ENCODE data around the gene LHX6.

Gene LHX6

DNA sequence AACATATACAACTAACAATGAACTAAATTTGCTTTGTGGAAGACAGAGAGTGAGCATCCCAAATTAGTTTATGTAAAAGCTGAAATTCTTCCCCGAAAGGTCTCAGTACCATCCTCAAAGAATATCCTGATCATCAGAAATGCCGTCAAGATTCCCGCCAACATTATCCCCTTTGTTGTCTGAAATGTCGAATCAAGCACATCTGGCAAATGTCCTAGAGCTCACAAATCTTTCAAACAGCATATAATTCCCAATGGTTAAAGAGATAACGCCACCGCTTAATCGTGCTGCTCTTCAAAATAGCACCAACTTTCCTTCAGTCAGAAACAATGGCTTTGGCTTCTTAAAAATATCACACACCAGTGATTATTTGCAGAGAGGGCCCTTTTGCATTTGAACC lies 45.3 kb downstream of the LHX6 start:
- Mint-ChIP-seq H3K27me3 (ENCODE audit: low read depth) (peaks cover 13% of the 10 kb centered on the region), H3K4me3 (no peak overlapping the region), H3K9me3 (no peaks in the 10 kb centered on the region), H3K4me1 (no peaks in the 10 kb centered on the region), H3K36me3 (ENCODE audit: low read depth) (no peaks in the 10 kb centered on the region), H3K27ac (no peak overlapping the region)
- TF ChIP-seq, protein P1, sequence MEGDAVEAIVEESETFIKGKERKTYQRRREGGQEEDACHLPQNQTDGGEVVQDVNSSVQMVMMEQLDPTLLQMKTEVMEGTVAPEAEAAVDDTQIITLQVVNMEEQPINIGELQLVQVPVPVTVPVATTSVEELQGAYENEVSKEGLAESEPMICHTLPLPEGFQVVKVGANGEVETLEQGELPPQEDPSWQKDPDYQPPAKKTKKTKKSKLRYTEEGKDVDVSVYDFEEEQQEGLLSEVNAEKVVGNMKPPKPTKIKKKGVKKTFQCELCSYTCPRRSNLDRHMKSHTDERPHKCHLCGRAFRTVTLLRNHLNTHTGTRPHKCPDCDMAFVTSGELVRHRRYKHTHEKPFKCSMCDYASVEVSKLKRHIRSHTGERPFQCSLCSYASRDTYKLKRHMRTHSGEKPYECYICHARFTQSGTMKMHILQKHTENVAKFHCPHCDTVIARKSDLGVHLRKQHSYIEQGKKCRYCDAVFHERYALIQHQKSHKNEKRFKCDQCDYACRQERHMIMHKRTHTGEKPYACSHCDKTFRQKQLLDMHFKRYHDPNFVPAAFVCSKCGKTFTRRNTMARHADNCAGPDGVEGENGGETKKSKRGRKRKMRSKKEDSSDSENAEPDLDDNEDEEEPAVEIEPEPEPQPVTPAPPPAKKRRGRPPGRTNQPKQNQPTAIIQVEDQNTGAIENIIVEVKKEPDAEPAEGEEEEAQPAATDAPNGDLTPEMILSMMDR (IDR thresholded peaks at IDR 0.05; ENCODE audit: unreplicated experiment in 3 of 3): no peak

DNA sequence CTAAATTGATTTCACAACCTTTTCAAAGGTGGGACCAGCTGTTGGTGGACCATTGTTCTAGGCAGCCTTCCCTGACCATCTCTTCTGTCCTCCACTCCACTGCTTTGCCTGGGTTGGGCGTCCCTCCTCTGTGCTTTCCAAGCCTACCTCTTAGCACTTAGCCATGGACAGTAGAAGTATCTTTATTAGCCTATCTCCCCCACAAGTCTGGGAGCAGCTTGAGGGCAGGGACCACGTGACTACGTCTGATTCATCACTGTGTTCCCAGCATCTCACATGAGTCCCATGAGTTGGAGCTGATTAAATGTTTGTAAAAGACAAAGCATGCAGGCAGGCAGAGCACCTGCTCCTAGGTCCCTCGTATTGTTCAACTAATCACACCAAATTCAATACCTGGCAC lies 48.1 kb downstream of the LHX6 start:
- no peak overlapping the region for H3K4me3 Mint-ChIP-seq
- H3K36me3 Mint-ChIP-seq (ENCODE audit: low read depth): no peaks in the 10 kb centered on the region
- peaks cover 18% of the 10 kb centered on the region for H3K27me3 Mint-ChIP-seq (ENCODE audit: low read depth)
- TF ChIP-seq, protein P1 (IDR thresholded peaks at IDR 0.05; ENCODE audit: unreplicated experiment in 3 of 3): no peak
- H3K4me1 Mint-ChIP-seq: no peaks in the 10 kb centered on the region
- H3K27ac Mint-ChIP-seq: no peak overlapping the region
- no peaks in the 10 kb centered on the region for H3K9me3 Mint-ChIP-seq

DNA sequence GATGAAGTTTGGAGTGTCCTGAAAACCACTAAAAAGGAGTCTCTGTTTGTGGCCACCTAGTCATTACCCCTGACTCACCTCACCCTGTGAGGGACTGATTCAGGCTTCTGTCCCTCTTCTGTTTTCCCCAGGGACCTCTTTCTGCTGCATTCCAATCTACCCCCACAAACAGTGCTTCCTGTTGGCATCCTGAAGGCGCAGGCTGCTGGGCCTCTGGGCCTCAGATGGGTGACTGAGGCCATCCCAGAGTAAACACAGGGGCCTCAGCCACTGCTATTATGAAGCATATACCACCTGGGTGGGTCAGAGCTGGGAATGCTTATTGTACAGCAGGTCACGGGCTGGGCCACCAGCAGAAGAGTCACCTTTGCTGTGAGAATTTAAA lies 49.1 kb downstream of the LHX6 start:
- H3K4me1 Mint-ChIP-seq: no peaks in the 10 kb centered on the region
- no peak overlapping the region for H3K4me3 Mint-ChIP-seq
- H3K27ac Mint-ChIP-seq: no peak overlapping the region
- H3K9me3 Mint-ChIP-seq: no peaks in the 10 kb centered on the region
- TF ChIP-seq, protein P1 (IDR thresholded peaks at IDR 0.05; ENCODE audit: unreplicated experiment in 3 of 3): no peak
- peaks cover 19% of the 10 kb centered on the region for H3K27me3 Mint-ChIP-seq (ENCODE audit: low read depth)
- no peaks in the 10 kb centered on the region for H3K36me3 Mint-ChIP-seq (ENCODE audit: low read depth)

DNA sequence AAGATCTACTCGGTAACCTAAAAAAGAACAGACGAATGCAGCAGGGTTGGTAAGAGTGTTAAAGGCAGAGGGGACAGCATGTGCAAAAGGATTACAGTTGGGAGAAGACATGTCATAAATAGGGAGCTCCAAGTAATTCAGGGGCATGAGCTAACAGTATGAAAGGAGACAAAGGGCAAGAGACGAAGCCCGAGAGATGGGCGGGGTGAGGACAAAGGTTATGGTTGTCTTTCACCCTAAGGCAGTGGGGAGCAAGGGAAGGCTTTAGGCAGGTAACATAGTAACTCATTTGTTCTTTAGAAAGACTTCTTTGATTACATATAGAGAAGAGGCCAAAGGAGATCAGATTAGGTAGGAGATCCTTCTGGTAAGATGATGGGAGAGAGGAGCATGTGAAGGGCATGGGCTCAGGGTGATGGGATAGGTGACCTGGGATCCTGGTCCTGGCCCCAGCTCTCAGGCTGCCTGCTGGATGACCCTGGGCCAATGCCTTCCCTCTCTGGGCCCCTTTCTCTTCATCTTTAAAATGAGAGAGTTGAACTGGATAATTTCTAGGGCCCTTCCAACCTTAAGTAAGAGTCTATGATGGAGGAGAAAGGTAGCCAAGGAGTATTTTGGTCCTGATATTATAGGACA lies 49.6 kb downstream of the LHX6 start:
- Mint-ChIP-seq H3K27ac (no peak overlapping the region), H3K36me3 (ENCODE audit: low read depth) (no peaks in the 10 kb centered on the region), H3K4me1 (no peaks in the 10 kb centered on the region), H3K27me3 (ENCODE audit: low read depth) (peaks cover 24% of the 10 kb centered on the region), H3K9me3 (no peaks in the 10 kb centered on the region), H3K4me3 (no peak overlapping the region)
- TF ChIP-seq, protein P1 (IDR thresholded peaks at IDR 0.05; ENCODE audit: unreplicated experiment in 3 of 3): no peak

DNA sequence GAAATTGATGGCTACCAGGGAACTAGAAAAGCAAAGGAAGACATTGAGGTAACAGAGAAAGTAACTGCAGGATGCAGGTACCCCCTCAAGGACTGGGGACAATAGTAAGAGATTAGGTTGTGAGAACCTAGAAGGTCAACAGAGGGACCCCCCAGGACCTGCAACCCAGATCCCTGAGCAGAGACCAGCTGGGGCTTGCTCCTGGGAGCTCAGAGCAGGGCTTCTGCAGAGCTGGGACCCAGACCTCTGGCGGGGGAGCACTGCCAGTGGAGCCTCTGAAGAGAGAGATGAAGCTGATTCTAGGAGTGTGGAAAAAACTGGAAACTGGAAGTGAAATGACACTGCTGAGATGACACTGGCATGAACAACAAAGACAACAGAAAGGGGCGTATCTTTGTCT lies 51.8 kb downstream of the LHX6 start:
- TF ChIP-seq, protein P1 (IDR thresholded peaks at IDR 0.05; ENCODE audit: unreplicated experiment in 3 of 3): no peak
- Mint-ChIP-seq H3K36me3 (ENCODE audit: low read depth) (no peaks in the 10 kb centered on the region), H3K4me3 (no peak overlapping the region), H3K27me3 (ENCODE audit: low read depth) (peaks cover 31% of the 10 kb centered on the region), H3K4me1 (no peaks in the 10 kb centered on the region), H3K27ac (no peak overlapping the region), H3K9me3 (no peaks in the 10 kb centered on the region)

DNA sequence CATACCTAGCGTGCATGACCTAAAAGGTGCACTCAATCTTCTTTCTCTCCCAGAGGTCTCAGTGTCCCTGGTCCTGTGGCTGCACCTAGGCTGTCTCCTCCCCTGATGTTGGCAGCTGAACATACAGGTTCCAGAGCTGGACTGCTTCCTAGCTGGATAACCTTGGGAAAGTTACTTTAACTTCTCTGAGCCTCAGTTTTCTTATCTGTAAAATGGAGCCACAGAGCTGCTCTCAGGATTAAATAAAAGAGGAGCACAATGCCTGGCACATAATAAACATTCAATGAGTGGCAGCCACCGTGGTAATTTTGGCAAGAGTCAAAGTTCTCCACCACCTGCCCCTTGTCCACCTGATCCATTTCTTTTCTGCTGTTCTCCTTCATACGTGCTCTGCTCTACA lies 55.1 kb downstream of the LHX6 start:
- H3K27ac Mint-ChIP-seq: no peak overlapping the region
- H3K4me3 Mint-ChIP-seq: no peak overlapping the region
- no peaks in the 10 kb centered on the region for H3K4me1 Mint-ChIP-seq
- no peaks in the 10 kb centered on the region for H3K9me3 Mint-ChIP-seq
- TF ChIP-seq, protein P1 (IDR thresholded peaks at IDR 0.05; ENCODE audit: unreplicated experiment in 3 of 3): no peak
- no peaks in the 10 kb centered on the region for H3K36me3 Mint-ChIP-seq (ENCODE audit: low read depth)
- peaks cover 40% of the 10 kb centered on the region for H3K27me3 Mint-ChIP-seq (ENCODE audit: low read depth)

Data from nephron (organoid).